ENCODE results near the gene TARM1.

The TARM1 gene

DNA sequence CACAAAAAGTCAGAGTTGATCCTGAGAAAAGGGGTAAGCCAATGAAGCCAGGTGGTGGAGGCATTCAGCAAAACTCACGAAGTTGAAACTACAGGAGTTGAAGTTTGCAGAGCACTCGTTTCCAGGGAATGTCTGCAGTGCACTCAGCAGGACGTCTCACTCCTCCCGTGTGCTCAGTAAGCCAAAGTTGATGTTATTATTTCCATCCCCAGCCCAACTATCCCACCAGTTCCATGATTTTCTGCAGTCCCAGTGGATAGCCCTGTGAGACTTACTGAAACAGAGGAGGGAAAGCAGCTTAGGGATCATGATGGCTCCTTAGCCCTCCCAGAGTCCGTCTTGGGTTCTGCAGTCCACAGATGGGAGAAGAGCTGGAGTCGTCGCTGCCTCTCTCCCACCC, at the start of gene TARM1:
TSS of gene TARM1 (minus strand) at position 334 of the 400 bp plus-strand sequence. CDS start at position 309, 25 bp downstream.
- no peak for DNase-seq

DNA sequence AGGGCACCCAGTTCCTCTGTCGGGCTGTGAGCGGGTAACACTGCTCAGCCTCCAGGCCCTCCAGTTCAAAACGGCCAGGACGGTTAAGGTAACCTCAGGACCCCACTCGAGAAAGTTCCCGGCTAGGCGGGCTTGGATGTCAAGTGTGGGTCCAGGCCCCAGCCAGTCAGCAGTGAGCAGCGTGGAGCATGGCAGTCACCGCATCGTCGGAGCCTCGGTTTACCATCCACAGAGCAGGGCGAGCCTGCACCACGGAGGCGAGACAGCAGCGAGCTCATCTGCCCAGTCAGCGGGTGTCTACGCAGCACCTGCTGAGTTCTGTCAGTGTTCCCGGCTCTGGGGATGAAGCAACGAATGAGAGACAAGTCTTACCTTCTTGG, 48.4 kb upstream of the TARM1 start:
- no peak for DNase-seq

DNA sequence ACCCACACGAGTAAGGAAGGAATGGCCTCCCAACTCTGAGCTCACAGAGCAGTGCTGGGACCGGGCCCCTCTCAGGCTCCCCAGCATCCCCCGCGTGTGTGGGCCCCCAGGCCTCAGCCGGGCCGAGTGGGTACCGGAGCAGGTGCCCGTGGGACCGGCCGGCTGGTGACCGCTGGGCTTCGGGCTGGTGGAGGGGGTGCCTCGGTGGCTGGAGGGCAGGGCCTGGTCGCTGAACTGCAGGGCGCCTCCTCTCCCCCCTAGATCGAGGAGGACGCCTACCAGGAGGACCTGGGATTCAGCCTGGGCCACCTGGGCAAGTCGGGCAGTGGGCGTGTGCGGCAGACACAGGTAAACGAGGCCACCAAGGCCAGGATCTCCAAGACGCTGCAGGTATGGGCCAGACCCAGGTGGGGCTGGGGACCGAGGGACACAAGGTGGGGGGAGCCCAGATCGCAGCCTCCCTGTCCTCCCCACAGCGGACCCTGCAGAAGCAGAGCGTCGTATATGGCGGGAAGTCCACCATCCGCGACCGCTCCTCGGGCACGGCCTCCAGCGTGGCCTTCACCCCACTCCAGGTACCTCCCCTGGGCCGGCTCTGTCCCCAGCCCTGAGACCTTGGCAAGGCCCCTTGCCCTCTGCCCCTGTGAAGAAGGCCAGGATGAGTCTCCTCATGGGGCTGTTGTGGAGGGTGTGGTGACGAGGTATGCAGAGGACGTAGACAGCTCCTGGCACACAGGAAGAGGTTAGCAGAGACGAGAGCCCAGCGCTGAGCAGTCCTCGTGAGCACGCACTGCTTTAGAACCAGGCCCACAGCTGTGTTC, 47.8 kb upstream of the TARM1 start:
- no peak for DNase-seq

DNA sequence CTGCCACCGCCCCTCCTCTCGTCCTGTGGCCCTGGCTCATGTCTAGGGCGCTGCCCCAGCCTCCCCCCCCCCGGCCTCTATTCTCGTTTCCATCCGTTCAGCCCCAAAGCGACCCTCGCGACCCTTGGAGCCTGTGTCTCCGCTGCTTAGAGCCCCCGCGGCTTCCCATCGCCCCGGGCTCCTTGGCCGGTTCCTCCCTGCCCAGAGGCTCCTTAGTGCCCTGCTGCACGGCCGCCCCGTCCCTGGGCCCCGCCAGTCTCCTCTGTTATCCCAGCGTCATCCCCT, 47.2 kb upstream of the TARM1 start:
- no peak for DNase-seq

DNA sequence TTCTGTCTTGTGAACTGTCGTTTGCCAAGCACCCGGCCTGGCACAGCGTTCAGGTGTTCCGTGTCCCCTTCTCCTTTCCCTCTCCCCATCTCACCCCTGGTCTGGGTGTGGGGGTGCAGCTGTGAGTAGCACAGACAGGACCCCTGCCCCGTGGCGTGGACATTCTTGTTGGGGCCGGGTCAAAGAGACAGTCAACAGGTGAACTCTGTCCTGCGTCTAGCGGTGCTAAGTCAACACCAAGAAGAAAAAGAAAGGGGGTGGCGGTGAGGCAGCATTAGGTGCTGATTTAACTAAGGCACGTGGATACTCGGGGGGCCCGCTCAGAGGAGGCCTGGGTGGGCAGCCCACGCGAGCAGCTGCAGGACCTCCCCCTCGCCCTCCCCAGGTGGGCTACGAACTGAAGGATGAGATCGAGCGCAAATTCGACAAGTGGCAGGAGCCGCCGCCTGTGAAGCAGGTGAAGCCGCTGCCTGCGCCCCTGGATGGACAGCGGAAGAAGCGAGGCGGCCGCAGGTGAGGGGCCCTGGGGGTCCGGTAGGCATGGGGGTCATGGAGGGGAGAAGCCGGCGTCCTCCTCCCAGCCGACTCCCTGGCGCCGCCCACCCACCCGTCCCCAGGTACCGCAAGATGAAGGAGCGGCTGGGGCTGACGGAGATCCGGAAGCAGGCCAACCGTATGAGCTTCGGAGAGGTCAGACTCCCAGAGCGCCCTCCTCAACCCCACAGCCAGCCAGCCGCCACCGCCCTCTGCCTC, 46.7 kb upstream of the TARM1 start:
- no peak for DNase-seq

DNA sequence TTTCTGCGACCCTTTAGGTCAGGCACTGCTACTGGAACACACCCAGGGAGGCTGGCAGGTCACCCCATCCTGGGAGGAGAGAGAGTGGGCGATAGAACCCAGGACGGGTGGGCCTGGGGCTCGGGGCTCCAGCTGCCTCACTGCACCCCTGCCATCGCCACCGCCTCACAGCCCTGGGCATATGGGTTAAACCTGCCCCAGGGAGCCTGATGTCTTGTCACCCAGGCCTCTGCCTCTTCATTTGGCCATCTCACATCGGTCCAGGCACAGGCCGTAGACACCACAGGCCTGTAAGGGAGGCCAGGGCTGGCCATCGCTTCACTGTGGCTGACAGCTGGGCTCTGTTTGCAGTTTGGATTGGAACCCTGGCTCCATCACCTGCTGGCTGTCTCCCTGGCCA, 44.5 kb upstream of the TARM1 start:
- DNase-seq = no peak

DNA sequence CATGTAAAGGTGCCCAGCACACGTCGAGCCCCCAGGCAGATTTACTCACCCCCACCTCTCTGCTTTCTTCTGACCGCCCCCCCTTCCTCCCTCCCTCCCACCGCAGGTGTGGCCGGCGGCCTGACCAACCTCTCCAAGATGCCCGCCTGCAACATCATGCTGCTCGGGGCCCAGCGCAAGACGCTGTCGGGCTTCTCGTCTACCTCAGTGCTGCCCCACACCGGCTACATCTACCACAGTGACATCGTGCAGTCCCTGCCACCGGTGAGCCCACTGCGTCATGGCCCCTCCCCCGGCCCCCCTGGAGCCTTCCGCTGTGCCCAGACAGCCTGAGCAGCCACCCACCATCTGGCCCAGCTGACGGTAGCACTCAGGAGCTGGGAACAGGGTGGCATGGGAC, 43.2 kb upstream of the TARM1 start:
- no peak for DNase-seq

DNA sequence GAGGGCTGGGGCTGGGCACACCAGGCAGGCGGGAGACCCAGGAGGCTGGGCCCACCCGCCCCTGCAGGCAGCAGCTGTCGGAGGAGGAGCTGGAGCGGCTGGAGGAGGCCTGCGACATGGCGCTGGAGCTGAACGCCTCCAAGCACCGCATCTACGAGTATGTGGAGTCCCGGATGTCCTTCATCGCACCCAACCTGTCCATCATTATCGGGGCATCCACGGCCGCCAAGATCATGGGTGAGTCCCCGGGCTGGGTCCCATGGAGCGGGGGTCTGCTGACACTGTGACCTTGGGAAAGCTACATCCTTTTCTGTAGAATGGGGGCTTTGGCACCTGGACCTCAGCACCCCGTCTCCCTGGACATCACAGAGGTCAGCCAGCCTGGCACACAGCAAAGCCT, 42.5 kb upstream of the TARM1 start:
- DNase-seq = no peak

DNA sequence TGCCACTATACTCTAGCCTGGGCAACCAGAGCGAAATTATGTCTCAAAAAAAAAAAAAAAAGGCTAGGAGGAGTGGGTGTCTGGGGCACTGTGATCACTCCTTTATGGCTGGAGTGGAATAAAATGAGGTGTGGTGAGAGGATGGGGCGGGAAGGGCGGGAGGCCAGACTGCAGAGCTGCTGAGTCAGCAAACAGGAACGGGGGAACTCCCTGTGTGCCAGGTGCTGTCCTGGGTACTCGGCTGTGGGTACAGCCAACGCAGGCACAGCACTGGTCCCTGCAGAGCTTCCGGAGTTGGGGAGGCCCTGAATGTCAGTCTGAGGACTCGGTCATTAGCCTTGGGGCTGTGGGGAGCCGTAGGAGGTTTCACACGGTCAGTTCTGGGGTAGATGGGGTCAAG, 40.1 kb upstream of the TARM1 start:
- no peak for DNase-seq

DNA sequence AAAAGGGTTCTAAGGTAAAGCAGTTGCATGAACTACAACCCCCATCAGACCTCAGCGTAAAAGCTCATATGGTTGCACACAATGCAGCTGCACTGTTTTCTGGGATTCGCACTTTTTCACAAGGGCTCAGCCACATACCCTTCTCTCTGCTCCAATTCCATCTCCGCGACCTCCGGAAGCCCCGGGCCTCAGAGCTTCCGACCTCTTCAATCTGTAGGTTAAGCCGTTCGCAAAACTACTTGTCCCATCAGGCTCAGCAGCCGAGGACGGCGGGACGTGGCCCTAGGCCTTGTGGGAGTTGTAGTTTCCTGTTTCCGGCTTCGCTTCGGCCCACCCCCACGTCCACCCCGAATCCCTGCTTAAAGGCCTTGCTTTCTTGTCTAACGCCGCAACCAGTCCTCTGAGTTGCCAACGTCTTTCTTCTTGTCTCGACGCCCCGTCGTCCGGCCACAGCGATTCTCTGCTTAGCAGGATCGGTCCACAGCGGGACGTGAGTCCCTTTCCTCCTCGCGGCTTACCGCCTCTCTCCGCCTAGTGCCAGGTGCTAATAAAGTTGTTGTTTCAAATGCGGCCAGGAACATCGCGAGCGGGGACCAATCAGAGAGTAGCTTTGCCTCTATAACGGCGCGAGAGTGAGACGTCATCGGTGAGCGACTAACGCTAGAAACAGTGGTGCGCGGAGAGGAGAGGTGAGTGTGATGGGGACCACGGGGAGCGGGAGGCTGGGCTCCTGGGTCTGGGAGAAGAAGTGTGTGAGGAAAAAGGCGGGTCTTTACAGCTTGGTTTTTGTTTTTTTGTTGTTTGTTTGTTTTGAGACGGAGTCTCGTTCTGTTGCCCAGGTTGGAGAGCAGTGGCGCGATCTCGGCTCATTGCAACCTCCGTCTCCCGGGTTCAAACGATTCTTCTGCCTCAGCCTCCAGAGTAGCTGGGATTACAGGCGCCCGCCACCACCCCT, 34.2 kb upstream of the TARM1 start, which contains the start of the genes PRPF31 and TFPT:
TSS of gene PRPF31 (plus strand) at position 646 of the 955 bp plus-strand sequence. CDS start 2,525 bp downstream, outside the sequence.
TSS of gene TFPT (minus strand) at position 549 of the 955 bp plus-strand sequence. CDS start at position 161, 388 bp downstream.
- DNase-seq = peak; percentile 79 to 100 (median 94)

DNA sequence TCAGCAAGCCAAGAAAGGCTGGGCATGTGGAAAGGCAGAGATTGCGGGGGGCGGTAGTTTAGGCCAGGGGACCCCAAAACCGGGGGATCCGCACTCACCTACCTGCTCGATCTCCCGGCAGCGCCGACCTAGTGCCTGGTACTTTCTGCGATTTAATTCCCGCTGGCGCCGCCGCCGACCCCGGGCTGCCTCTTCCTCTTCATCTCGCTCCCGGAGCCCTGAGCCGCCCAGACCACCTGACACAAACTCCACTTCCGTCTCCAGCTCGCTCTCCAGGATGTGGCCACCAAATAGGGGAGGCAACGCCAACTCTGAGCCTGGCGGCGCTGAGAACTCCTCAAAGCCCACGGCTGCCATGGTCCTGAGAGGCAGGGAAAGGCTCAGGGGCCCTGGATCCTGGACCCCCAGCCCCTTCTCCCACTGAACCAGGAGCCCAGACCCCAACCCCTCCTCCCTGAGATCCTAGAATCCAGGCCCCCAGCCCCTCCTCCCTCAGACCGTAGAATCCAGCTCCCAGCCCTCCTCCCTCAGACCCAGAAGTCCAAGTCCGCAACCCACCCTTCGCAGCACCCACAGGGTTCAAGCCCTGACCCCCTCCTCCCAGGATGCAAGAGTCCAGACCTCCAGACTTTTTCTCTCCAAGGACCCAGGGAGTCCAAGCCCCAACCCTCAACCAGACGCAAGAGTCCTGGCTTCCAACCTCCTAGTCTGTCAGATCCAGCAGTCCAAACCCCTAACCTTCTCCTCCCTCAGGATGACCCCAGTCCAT, 33.4 kb upstream of the TARM1 start:
- peak in 32 of 56 donors; percentile 10 to 66 (median 29) for DNase-seq

DNA sequence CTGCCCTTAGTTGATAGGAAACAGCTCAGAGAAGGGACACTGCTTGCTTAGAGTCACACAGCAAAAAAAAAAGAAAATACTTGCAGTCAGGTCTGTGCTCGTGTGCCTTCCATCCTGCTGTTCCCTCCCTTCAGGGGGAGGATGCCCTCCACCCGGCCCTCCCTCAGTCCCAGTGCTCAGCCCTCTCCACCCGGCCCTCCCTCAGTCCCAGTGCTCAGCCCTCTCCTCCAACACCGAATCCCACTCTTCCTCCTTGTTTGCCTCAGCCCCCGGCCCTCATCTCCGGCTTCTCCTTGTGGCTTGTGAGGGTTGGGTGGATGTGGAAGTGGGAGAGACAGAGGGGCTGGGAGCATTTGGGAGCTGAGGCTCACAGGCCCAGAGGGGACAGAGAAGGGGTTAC, 28.5 kb upstream of the TARM1 start:
- DNase-seq = no peak

DNA sequence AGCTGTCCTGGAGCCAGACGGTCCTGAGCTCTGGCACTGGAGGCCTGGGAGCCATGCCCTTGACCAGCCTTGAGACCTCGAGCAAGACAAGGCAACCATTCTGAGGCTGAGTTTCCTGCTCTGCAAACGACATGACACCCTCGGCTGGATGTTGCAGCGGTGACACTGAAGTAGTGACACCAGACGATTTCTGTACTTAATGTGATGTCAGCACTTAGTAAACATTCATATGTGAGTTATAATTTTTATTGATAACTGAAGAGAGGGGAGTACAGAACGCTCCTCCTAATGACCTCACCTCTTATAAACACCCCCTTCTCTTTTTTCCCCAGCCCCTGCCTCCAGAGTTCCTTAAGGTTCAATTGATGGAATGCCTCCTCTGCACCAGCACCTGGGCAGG, 27.3 kb upstream of the TARM1 start:
- DNase-seq = no peak

DNA sequence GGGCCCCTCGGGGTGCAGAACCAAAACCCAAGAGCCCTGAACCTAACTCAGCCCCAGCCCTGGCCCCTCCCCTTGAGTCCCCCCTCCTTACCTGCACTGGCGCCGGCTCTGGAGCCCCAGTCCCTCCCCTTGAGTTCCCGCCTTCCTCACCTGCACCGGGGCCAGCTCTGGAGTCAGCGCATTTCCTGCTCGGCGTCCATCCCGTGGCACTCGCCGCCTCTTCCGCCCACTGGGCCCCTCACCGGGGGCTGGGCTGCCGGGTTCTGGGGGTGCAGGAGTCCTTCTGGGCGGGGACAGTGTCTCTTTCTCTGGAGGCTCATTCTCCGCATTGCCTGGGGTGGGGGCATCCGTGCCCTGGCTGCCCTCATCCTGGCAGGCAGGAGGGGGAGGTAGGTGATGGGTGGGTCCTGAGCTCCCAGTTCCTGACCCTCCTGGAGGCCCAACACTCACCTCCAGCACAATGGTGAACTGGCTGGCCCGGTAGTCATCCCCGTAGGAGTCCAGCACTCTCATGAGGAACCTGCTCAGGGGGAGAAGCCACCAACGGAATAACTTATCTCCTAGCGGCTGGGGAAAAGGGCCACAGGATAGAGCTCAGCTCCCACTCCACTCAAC, 26.8 kb upstream of the TARM1 start:
- no peak for DNase-seq

DNA sequence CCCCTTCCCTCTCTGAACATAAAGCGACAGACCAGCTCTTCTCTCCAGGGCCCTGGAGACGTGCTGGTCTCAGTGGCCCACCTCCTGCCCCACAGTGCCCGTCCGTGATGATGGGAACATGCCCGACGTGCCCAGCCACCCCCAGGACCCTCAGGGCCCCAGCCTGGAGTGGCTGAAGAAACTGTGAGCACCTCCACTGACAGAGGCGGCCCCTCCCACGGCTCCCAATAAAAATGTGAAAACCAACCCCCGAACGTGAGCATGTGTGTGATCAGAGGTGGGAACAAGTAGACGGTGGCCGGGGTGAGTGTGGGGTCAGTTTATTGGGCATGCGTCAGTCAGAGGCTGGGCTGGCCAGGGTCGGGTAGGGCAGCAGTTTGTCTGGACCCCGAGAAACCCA, 25.6 kb upstream of the TARM1 start:
- no peak for DNase-seq

DNA sequence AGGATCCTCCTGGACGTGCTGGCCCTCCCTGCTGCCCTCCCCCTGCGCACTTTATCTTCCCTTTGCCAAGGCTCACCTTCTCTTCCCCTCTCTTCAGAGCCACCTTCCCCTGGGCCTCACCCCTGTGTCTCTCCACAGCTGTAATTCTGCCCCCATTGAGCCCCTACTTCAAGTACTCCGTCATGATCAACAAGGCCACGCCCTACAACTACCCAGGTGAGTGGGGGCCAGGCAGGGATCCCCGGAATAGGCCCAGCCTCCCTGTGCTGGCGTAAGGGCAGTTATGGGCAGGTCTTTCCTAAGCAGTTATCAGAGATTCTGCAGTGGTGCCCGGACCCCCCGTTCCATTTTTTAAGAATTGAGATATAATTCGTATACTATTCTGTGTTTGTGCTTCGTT, 24.6 kb upstream of the TARM1 start:
- no peak for DNase-seq

DNA sequence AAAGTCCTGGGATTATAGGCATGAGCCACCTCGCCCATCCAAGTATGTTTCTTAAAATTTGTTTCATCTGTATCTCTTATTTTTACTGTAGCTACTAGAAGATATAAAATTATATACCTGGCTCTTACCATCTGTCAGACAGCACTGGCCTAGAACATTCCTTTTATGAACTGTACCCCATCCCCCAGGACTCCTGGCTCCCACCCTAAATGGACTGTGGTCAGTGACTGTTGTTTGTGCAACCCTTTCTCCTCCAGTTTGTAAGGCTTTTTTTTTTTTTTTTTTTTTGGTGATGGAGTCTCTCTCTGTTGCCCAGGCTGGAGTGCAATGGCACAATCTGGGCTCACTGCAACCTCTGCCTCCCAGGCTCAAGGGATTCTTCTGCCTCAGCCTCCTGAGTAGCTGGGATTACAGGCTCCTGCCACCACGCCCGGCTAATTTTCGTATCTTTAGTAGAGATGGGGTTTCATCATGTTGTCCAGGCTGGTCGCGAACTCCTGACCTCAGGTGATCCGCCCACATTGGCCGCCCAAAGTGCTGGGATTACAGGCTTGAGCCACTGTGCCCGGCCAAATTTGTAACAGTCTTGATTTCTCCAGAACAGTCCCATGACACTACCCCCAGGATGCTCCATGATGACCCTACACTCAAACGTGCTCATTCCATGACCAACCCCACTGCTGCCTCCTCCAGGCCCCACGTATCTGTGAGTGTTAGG, 24.0 kb upstream of the TARM1 start:
- DNase-seq = no peak

DNA sequence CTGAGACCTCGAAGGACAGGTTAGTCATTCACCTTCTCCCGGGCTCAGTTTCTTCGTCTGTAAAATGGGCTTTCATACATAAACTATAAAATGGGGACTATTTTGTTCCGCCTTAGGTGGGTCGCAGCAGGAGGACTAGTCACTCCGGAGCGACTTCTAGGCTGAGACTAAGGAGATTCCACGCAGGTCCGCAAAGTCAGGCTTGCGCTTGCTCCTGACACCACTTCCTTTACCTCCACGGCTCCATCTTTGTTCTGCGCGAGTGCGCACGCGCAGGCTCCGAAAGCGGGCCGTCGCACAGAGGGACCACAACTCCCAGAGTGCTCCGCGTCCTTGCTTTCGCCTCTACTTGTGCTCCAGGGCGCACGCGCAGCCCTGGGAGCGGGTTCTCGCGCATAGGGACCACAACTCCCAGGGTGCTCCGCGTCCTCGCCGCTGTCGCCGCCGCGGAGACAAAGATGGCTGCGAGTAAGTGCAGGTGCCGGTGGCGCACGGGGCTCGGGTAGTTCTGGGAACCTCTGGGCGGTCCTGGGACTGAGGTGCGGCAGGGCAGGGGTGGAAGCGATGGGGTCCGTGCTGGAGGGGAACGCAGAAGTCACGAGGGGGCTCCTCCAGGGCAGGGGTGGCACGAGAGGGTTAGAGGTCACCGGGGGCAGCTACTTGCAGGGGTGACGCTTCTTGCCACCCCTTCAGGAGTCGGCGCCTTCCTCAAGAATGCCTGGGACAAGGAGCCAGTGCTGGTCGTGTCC, 21.4 kb upstream of the TARM1 start, which contains the start of gene NDUFA3:
TSS of gene NDUFA3 (plus strand) at position 435 of the 749 bp plus-strand sequence. CDS start at position 459, 24 bp downstream.
- DNase-seq = peak; percentile 69 to 99 (median 95)

DNA sequence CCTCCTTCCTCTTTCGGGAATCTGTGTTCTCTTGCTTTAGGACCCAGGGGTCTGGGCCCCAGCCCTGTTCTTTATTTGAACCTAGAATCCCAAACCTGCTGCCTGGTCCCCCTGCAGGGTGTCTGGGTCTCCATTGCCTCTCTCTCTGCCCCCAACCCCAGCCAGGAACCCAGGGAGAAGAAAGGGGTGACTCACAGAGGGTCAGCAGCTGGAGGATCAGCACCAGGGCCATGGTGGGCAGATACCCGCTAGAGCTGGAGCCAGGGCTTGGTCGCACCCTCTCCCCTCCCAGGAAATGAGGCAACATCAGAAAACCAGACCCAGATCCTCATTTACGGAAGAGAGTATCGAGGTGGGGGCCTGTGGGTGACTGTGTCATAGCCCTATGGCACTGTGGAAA, 19.4 kb upstream of the TARM1 start, which contains the start of gene OSCAR:
TSS of gene OSCAR (minus strand) at position 243 of the 400 bp plus-strand sequence. CDS start at position 232, 11 bp downstream.
- peak in 3 of 56 donors; percentile 8 to 22 (median 13) for DNase-seq
